Naive thymus-derived CD8-positive, alpha-beta T cell (primary cell): ENCODE measurements around the gene DNAJC7. TPM values are rescaled to one million over a fixed set of nuclear protein-coding genes. Genes with fewer than 3 reads are reported as not detected.
"Not testable (repeated sequence)": the region's sequence is repeated elsewhere in the genome, so short reads cannot be mapped to it uniquely, and the experiment has no call there.

Experiments
- ATAC-seq, 2 donors: fragments of 150-1000 bp; cut with Tn5 transposase in 1 of 2; sonication (Bioruptor Pico), chemical (Tn5 transposase) in 1 of 2; 1 replicate in 1 of 2; 2 replicates in 1 of 2; pipeline ENCODE4 v1.10.0; 2021; ENCODE audit warnings: mild to moderate bottlenecking in 2 of 2, moderate library complexity in 2 of 2
- POLR2A ChIA-PET: fragments of 350-600 bp; sonication (Branson Sonifier 250); formaldehyde crosslinking; loops from one replicate; lab custom pipeline; 2021; ENCODE audit warnings: antibody characterized with exemption; lab: Charles Lee
- DNase-seq, 10 donors: peaks; one replicate each; pipeline versions ENCODE4 v3.0.0 to v3.0.0-alpha.2; 2020 to 2022
- H3K27ac Mint-ChIP-seq, 10 donors: one replicate each; pipeline ENCODE4 v1.8.0; 2020 to 2022; ENCODE audit warnings: mild to moderate bottlenecking in 10 of 10, mixed read lengths in 10 of 10, moderate library complexity in 4 of 10, inconsistent platforms in 1 of 10
- H3K27me3 Mint-ChIP-seq, 5 donors: one replicate each; pipeline ENCODE4 v1.8.0; 2021 to 2022; ENCODE audit warnings: mixed read lengths in 5 of 5
- H3K36me3 Mint-ChIP-seq, 3 donors: one replicate each; pipeline ENCODE4 v1.8.0; 2020 to 2022; ENCODE audit warnings: mixed read lengths in 3 of 3, mild to moderate bottlenecking in 2 of 3, inconsistent platforms in 1 of 3
- H3K4me1 Mint-ChIP-seq, 4 donors: one replicate each; pipeline ENCODE4 v1.8.0; 2021 to 2022; ENCODE audit warnings: mixed read lengths in 4 of 4
- H3K4me3 Mint-ChIP-seq, 10 donors: one replicate each; pipeline ENCODE4 v1.8.0; 2020 to 2022; ENCODE audit warnings: mild to moderate bottlenecking in 10 of 10, mixed read lengths in 10 of 10, moderate library complexity in 6 of 10, inconsistent platforms in 1 of 10
- H3K9me3 Mint-ChIP-seq, 9 donors: one replicate each; pipeline ENCODE4 v1.8.0; 2020 to 2022; ENCODE audit warnings: mixed read lengths in 9 of 9, mild to moderate bottlenecking in 3 of 9, inconsistent platforms in 1 of 9, moderate library complexity in 1 of 9
- polyA plus RNA-seq, 3 donors: library from polyadenylated mRNA; unstranded; fragments of 300-500 nt; fragmentation: Illumina TruSeq; gene quantifications; one replicate each; pipeline ENCODE4 v1.2.3, GENCODE V29; 2021
- total RNA-seq, 8 experiments: library from RNA in 2 of 8; stranded (reverse) in 2 of 8; gene quantifications; one replicate each; pipeline ENCODE4 v1.2.3 and lab custom pipeline; 2021 to 2026

Gene DNAJC7
- total and polyA plus RNA-seq, 5 experiments from 2014 or later = 63.6 to 129 (median 70.1) TPM

DNA sequence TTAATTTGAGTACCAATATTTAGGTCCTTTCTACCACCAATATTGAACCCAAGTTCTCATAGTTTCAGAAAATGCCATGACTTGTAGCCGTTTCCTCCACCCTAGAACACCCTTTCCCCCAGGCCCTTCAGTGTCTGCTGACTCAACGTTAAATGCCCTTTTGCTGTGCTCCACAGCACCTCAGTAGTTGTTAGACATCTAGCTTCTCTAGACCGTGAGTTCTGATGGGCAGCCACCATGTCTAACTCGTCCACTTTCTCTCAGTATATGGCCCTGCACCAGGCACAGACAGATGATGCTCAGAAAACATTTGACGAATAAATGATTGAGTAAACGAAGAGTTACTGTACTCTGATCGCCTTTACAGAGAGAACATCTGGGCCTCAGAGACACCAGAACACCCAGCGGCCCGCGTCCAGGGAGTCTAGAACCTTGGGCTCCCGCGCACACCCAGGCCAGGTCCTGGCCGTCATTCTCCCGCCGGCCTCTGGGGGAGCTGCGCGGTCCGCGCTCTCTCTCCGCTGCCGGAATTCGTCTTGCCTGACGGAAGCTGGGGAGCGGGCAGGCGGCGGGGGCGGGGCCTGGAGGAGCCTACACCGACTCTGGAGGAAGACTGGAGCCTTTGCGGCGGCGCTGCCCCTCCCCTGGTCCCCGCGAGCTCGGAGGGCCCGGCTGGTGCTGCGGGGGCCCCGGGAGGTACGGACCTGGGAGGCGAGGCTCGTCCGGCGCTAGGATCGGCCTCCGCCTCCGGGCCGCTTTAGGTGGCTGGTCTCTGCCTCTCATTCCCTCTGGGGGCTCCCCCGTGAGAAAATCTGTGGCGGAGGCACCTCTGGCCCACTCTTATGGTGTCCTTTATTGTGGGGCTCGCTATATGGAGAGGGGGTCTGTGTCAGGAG lies 2.5 kb upstream of the DNAJC7 start, which contains the start of gene NKIRAS2:
TSS of gene NKIRAS2 (plus strand) at position 582 of the 896 bp plus-strand sequence. CDS start 1,488 bp downstream, outside the sequence.
- peak within 1 kb of the TSS; percentile 83 to 100 (median 100) for H3K4me3 Mint-ChIP-seq
- peaks cover 3 to 26% (median 9%) of the 10 kb centered on the region in 3 donors for H3K36me3 Mint-ChIP-seq
- ATAC-seq (peak; percentile 72), DNase-seq (peak; percentile 86 to 96 (median 90))
- H3K4me1 Mint-ChIP-seq = peaks cover 29 to 73% (median 67%) of the 10 kb centered on the region in 4 donors
- POLR2A ChIA-PET = interaction anchor here (0.6 to 7.2 kb wide), 11 partner anchors 30 to 331 kb away, joined by 3 to 83 read pairs (median 5); partner anchors contain the start of genes CNP, DHX58, EIF1 and ODAD4
- H3K27ac Mint-ChIP-seq = peak within 1 kb of the TSS; percentile 66 to 100 (median 92)
- H3K27me3 Mint-ChIP-seq = no peaks in the 10 kb centered on the region
- peaks cover 0 to 4% (median 0%) of the 10 kb centered on the region in 9 donors for H3K9me3 Mint-ChIP-seq

DNA sequence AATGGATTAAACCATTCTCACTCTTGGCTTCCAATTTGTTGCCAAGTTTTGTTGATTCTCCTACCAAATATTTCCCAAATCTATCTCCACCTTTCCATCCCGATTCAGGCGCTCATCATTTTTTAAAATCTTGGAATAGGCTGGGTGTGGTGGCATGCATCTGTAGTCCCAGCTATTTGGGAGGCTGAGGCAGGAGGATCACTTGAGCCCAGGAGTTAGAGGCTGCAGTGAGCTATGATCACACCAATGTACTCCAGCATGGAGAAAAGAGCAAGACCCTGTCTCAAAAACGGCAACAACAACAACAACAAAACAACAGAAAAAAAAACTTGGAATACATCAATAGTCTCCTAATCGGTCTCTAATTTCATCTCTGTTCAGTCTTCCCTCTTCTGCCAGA lies 1.7 kb upstream of the DNAJC7 start:
- Mint-ChIP-seq H3K9me3 (peaks cover 0 to 4% (median 0%) of the 10 kb centered on the region in 9 donors), H3K27ac (peak overlapping the region in 6 of 10 donors; percentile 52 to 100 (median 86)), H3K4me1 (peaks cover 27 to 71% (median 64%) of the 10 kb centered on the region in 4 donors), H3K4me3 (peak overlapping the region; percentile 38 to 100 (median 100)), H3K27me3 (no peaks in the 10 kb centered on the region), H3K36me3 (peaks cover 2 to 20% (median 9%) of the 10 kb centered on the region in 3 donors)
- ATAC-seq (no peak), DNase-seq (no peak)
- POLR2A ChIA-PET = interaction anchor here (1.0 to 7.2 kb wide), 7 partner anchors 44 to 330 kb away, joined by 3 to 83 read pairs (median 12); partner anchors contain the start of genes CNP, DHX58, EIF1 and KAT2A

DNA sequence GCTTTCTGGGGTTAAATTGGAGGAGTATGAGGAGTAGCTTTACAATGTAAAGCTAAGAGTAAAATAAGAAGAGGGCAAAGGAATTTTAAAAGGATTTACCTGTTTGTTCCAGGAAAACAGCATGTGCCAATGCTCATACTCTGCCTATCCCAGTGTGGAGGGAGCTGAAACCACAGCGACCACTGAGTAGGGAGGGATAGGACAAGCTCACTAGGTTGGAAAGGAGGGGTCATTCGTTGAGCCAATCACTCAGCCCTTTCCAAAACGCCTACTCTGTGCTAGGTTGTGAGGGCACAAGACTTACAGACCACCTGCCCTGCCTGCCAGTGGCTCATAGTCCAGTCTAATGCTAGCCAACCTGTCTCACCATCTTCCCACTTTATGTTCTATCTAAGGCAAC lies 1.1 kb upstream of the DNAJC7 start:
- peaks cover 30 to 76% (median 69%) of the 10 kb centered on the region in 4 donors for H3K4me1 Mint-ChIP-seq
- H3K27me3 Mint-ChIP-seq = no peaks in the 10 kb centered on the region
- H3K4me3 Mint-ChIP-seq = peak overlapping the region; percentile 94 to 100 (median 100)
- no peak for DNase-seq
- POLR2A ChIA-PET = interaction anchor here (0.6 to 7.2 kb wide), 13 partner anchors 15 to 1476 kb away, joined by 3 to 83 read pairs (median 6); partner anchors contain the start of genes ACLY, CNP, DHX58 and EIF1
- H3K36me3 Mint-ChIP-seq = peaks cover 0 to 18% (median 9%) of the 10 kb centered on the region in 3 donors
- H3K27ac Mint-ChIP-seq = peak overlapping the region in 9 of 10 donors; percentile 73 to 100 (median 99)
- no peak for ATAC-seq
- H3K9me3 Mint-ChIP-seq = peaks cover 0 to 4% (median 0%) of the 10 kb centered on the region in 9 donors

DNA sequence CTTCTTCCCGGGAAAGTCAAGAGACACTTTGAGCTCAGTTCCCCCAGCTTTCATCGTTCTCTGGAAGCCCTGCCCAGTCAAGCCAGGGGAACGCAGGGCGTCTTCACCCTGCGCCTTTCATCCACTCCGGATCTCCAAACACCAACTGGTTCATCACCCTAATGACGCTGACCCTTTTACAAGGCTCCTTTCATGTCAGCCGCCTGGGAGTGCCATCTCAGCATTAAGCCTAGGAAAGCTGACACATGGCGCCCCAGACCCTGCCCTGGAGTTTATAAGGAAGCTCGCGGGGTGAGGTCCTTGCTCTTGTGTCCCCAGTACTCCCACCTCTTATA lies 594 bp upstream of the DNAJC7 start:
- POLR2A ChIA-PET = interaction anchor here (0.6 to 7.2 kb wide), 20 partner anchors 16 to 1475 kb away, joined by 3 to 83 read pairs (median 5); partner anchors contain the start of genes ACLY, CNP, DHX58 and EIF1
- H3K9me3 Mint-ChIP-seq = peaks cover 0 to 4% (median 0%) of the 10 kb centered on the region in 9 donors
- peaks cover 0 to 16% (median 9%) of the 10 kb centered on the region in 3 donors for H3K36me3 Mint-ChIP-seq
- peak overlapping the region; percentile 91 to 100 (median 100) for H3K27ac Mint-ChIP-seq
- DNase-seq (peak in 2 of 10 donors; percentile 7 to 26), ATAC-seq (peak; percentile 1 to 5)
- no peaks in the 10 kb centered on the region for H3K27me3 Mint-ChIP-seq
- H3K4me1 Mint-ChIP-seq = peaks cover 32 to 81% (median 73%) of the 10 kb centered on the region in 4 donors
- H3K4me3 Mint-ChIP-seq = peak overlapping the region; percentile 94 to 100 (median 100)

- no peak for ATAC-seq
- peaks cover 0 to 4% (median 0%) of the 10 kb centered on the region in 9 donors for H3K9me3 Mint-ChIP-seq
- H3K36me3 Mint-ChIP-seq = peaks cover 0 to 12% (median 9%) of the 10 kb centered on the region in 3 donors
- DNase-seq = peak in 1 of 10 donors; percentile 22
- no peaks in the 10 kb centered on the region for H3K27me3 Mint-ChIP-seq
- H3K27ac Mint-ChIP-seq = peak overlapping the region; percentile 98 to 100 (median 100)
- POLR2A ChIA-PET = interaction anchor here (0.5 to 7.2 kb wide), 10 partner anchors 30 to 328 kb away, joined by 3 to 83 read pairs (median 8); partner anchors contain the start of genes ACLY, CNP, DHX58 and EIF1
- peaks cover 33 to 85% (median 82%) of the 10 kb centered on the region in 4 donors for H3K4me1 Mint-ChIP-seq
- peak overlapping the region; percentile 94 to 100 (median 100) for H3K4me3 Mint-ChIP-seq
These were observed 818 bp downstream of the DNAJC7 start for GRCh38 chr17:42016411-42016831.

DNA sequence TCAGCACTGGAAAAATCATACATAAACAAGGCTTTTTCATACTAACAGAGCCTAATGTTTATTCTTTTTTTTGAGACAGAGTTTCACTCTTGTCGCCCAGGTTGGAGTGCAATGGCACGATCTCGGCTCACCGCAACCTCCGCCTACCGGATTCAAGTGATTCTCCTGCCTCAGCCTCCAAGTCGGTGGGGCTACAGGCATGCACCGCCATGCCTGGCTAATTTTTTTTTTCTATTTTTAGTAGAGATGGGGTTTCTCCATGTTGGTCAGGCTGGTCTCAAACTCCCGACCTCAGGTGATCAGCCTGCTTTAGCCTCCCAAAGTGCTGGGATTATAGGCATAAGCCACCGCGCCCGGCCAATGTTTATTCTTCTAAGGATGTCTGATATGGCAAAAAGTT lies 3.5 kb downstream of the DNAJC7 start:
- not testable (repeated sequence) for ATAC-seq

DNA sequence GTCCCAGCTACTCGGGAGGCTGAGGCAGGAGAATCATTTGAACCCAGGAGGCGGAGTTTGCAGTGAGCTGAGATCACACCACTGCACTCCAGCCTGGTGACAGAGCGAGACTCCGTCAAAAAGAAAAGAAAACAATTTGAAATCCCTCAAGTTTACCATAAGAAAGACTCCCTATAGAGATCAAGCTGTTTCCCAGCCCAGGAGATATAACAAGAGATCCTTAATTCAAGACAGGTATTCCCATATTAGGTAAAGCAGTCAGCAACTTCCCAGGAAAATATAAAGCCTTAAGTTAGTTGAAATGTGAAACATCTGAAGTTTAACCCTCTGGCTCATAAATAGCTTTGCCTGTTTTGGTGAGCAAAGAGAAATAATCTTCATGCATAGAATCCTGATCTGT lies 4.9 kb downstream of the DNAJC7 start:
- POLR2A ChIA-PET = interaction anchor here (0.6 kb wide), 2 partner anchors 12 to 238 kb away, joined by 4 read pairs; no protein-coding TSS in a partner anchor
- Mint-ChIP-seq H3K4me1 (peaks cover 25 to 75% (median 71%) of the 10 kb centered on the region in 4 donors), H3K27ac (peak overlapping the region in 3 of 10 donors; percentile 8 to 66 (median 12)), H3K4me3 (peak overlapping the region in 2 of 10 donors; percentile 39 to 54), H3K36me3 (peaks cover 0 to 21% (median 9%) of the 10 kb centered on the region in 3 donors)
- H3K9me3 Mint-ChIP-seq, ATAC-seq, H3K27me3 Mint-ChIP-seq, DNase-seq: not testable (repeated sequence)

More for the DNA sequence above, 3.5 kb downstream of the DNAJC7 start:
- peak overlapping the region in 3 of 10 donors; percentile 22 to 26 (median 26) for H3K4me3 Mint-ChIP-seq
- DNase-seq, POLR2A ChIA-PET, H3K27me3 Mint-ChIP-seq, H3K9me3 Mint-ChIP-seq: not testable (repeated sequence)
- peaks cover 33 to 87% (median 83%) of the 10 kb centered on the region in 4 donors for H3K4me1 Mint-ChIP-seq
- H3K36me3 Mint-ChIP-seq = peaks cover 0 to 18% (median 9%) of the 10 kb centered on the region in 3 donors
- H3K27ac Mint-ChIP-seq = peak overlapping the region in 4 of 10 donors; percentile 15 to 66 (median 44)

DNA sequence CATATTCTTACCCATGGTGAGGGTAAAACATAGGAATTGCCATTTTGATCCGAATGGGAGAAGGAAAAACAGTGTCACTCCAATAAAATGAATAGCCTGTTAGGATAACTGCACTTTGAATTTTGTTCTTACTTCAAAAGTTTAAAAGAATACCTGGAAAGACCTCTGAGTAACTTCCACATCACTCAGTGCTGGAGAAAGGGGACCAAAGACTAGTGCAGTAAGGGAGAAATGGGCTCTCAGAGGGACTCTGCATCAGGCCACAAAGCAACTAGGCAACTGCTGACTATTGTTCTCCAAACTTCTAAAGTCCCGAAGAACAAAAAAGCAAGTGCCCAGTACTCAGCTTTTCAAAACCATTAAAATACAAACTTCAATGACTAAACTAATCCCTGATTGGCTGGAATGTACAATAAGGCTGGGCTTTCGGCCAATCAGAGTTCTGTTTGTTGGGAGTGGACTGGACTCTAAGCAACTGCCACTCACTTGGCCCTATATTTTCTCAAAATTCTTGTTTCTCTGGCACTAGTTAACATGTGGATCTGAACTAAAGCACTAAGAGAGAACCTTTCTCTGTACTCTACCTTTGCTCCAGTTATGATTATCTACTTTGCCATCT lies 6.2 kb downstream of the DNAJC7 start:
- no peak for DNase-seq
- Mint-ChIP-seq H3K27ac (peak overlapping the region in 5 of 10 donors; percentile 11 to 55 (median 45)), H3K36me3 (peaks cover 0 to 24% (median 0%) of the 10 kb centered on the region in 3 donors), H3K4me1 (peaks cover 26 to 68% (median 65%) of the 10 kb centered on the region in 4 donors), H3K4me3 (peak overlapping the region in 3 of 10 donors; percentile 6 to 12 (median 9)), H3K9me3 (no peaks in the 10 kb centered on the region), H3K27me3 (no peaks in the 10 kb centered on the region)
- ATAC-seq = no peak
- POLR2A ChIA-PET = no interaction called here

GRCh38 chr17:42010266-42010680 lies 7.0 kb downstream of the DNAJC7 start:
- DNase-seq, ATAC-seq, H3K9me3 Mint-ChIP-seq, H3K27me3 Mint-ChIP-seq: not testable (repeated sequence)
- peak overlapping the region in 2 of 10 donors; percentile 11 to 83 for H3K27ac Mint-ChIP-seq
- H3K4me3 Mint-ChIP-seq = peak overlapping the region in 1 of 10 donors; percentile 1
- POLR2A ChIA-PET = interaction anchor here (0.7 kb wide), 1 partner anchor 40 kb away, joined by 3 read pairs; no protein-coding TSS in a partner anchor
- peaks cover 0 to 24% (median 0%) of the 10 kb centered on the region in 3 donors for H3K36me3 Mint-ChIP-seq
- H3K4me1 Mint-ChIP-seq = peaks cover 25 to 63% (median 60%) of the 10 kb centered on the region in 4 donors

GRCh38 chr17:42009170-42009569 lies 8.1 kb downstream of the DNAJC7 start:
- H3K27ac Mint-ChIP-seq = peak overlapping the region in 3 of 10 donors; percentile 32 to 79 (median 38)

GRCh38 chr17:42005166-42005565 lies 12.1 kb downstream of the DNAJC7 start:
- Mint-ChIP-seq H3K4me3 (no peak overlapping the region), H3K4me1 (peaks cover 14 to 44% (median 40%) of the 10 kb centered on the region in 4 donors), H3K27me3 (no peaks in the 10 kb centered on the region), H3K9me3 (no peaks in the 10 kb centered on the region), H3K27ac (peak overlapping the region in 2 of 10 donors; percentile 32 to 68), H3K36me3 (peaks cover 0 to 43% (median 3%) of the 10 kb centered on the region in 3 donors)
- no peak for DNase-seq
- POLR2A ChIA-PET = no interaction called here
- ATAC-seq = no peak

More at GRCh38 chr17:42009170-42009569, 8.1 kb downstream of the DNAJC7 start:
- POLR2A ChIA-PET = no interaction called here
- ATAC-seq (no peak), DNase-seq (no peak)
- H3K27me3 Mint-ChIP-seq = no peaks in the 10 kb centered on the region
- H3K4me3 Mint-ChIP-seq = peak overlapping the region in 1 of 10 donors; percentile 26
- peaks cover 0 to 20% (median 0%) of the 10 kb centered on the region in 3 donors for H3K36me3 Mint-ChIP-seq
- H3K9me3 Mint-ChIP-seq = no peaks in the 10 kb centered on the region
- peaks cover 28 to 70% (median 66%) of the 10 kb centered on the region in 4 donors for H3K4me1 Mint-ChIP-seq
